GM21786 (cell line): Measurements from ENCODE around the gene CCDC69.
"Not testable (repeated sequence)": the region's sequence is repeated elsewhere in the genome, so short reads cannot be mapped to it uniquely, and the experiment has no call there.

Source experiments
- ATAC-seq: cut with Tn5 transposase; IDR thresholded peaks from one replicate; pipeline ENCODE4 v1.9.1; 2021; ENCODE audit not compliant: unreplicated experiment

Gene CCDC69

GRCh38 chr5:151196556-151197290 is 27.2 kb downstream of the CCDC69 start:
- ATAC-seq, result peak; percentile 96

- ATAC-seq, result no peak
These were observed 28.3 kb downstream of the CCDC69 start for GRCh38 chr5:151195622-151196021.

- no peak for ATAC-seq
These were observed 31.3 kb downstream of the CCDC69 start for GRCh38 chr5:151192626-151193025.

GRCh38 chr5:151191661-151192060 is 32.2 kb downstream of the CCDC69 start:
- no peak for ATAC-seq

- ATAC-seq, result no peak
These were observed 34.7 kb downstream of the CCDC69 start for GRCh38 chr5:151189151-151189550.

GRCh38 chr5:151186538-151186937 is 37.4 kb downstream of the CCDC69 start:
- ATAC-seq, result no peak

- ATAC-seq, result no peak
These were observed 37.8 kb downstream of the CCDC69 start for GRCh38 chr5:151186052-151186451.

- ATAC-seq, result no peak
These were observed 39.4 kb downstream of the CCDC69 start for GRCh38 chr5:151184316-151185042.

GRCh38 chr5:151183456-151184245 is 40.2 kb downstream of the CCDC69 start:
- ATAC-seq, result no peak

- no peak for ATAC-seq
These were observed 40.9 kb downstream of the CCDC69 start for GRCh38 chr5:151182976-151183375.

- ATAC-seq, result no peak
These were observed 41.4 kb downstream of the CCDC69 start for GRCh38 chr5:151182524-151182900.

- no peak for ATAC-seq
These were observed 41.9 kb downstream of the CCDC69 start for GRCh38 chr5:151181818-151182523.

GRCh38 chr5:151180291-151180690 is 43.6 kb downstream of the CCDC69 start:
- ATAC-seq, result no peak

GRCh38 chr5:151179489-151179840 is 44.4 kb downstream of the CCDC69 start:
- ATAC-seq, result no peak

- ATAC-seq, result no peak
These were observed 45.0 kb downstream of the CCDC69 start for GRCh38 chr5:151178777-151179488.

- no peak for ATAC-seq
These were observed 45.5 kb downstream of the CCDC69 start for GRCh38 chr5:151178372-151178771.

- ATAC-seq, result not testable (repeated sequence)
These were observed 47.6 kb downstream of the CCDC69 start for GRCh38 chr5:151176268-151176667.

- no peak for ATAC-seq
These were observed 49.2 kb downstream of the CCDC69 start for GRCh38 chr5:151174612-151175101.

- no peak for ATAC-seq
These were observed 49.9 kb downstream of the CCDC69 start for GRCh38 chr5:151173711-151174611.
